GM18498 (cell line): ENCODE measurements around the gene HYAL3.
"Not testable (repeated sequence)": the region's sequence is repeated elsewhere in the genome, so short reads cannot be mapped to it uniquely, and the experiment has no call there.

Experiments used
- ATAC-seq: cut with Tn5 transposase; IDR thresholded peaks from one replicate; pipeline ENCODE4 v1.9.1; 2021; ENCODE audit warnings: mild to moderate bottlenecking, moderate library complexity; ENCODE audit not compliant: unreplicated experiment

Gene HYAL3

GRCh38 chr3:50292159-50293078 lies 6.8 kb downstream of the HYAL3 start, which contains the start of gene IFRD2:
Gene IFRD2, minus strand, starts transcription at chr3:50292429. Its CDS starts 155 bp downstream, at chr3:50292274.
- ATAC-seq, result peak; percentile 95

GRCh38 chr3:50290161-50290641 lies 9.0 kb downstream of the HYAL3 start:
- ATAC-seq, result no peak

GRCh38 chr3:50289130-50289529 lies 10.1 kb downstream of the HYAL3 start:
- no peak for ATAC-seq

GRCh38 chr3:50288387-50289007 lies 10.7 kb downstream of the HYAL3 start:
- ATAC-seq, result no peak

- ATAC-seq, result no peak
These were observed 11.9 kb downstream of the HYAL3 start for GRCh38 chr3:50287262-50287661.

GRCh38 chr3:50286322-50287227 lies 12.6 kb downstream of the HYAL3 start:
- ATAC-seq, result no peak

- not testable (repeated sequence) for ATAC-seq
These were observed 15.1 kb downstream of the HYAL3 start for GRCh38 chr3:50284121-50284520.

- no peak for ATAC-seq
These were observed 19.8 kb downstream of the HYAL3 start for GRCh38 chr3:50279255-50280016.

GRCh38 chr3:50278880-50279224 lies 20.4 kb downstream of the HYAL3 start, which contains the start of gene LSMEM2:
Gene LSMEM2, plus strand, starts transcription at chr3:50279087. Its CDS starts 27 bp downstream, at chr3:50279114.
- no peak for ATAC-seq

- no peak for ATAC-seq
These were observed 20.9 kb downstream of the HYAL3 start for GRCh38 chr3:50278123-50278879.

- ATAC-seq, result no peak
These were observed 22.5 kb downstream of the HYAL3 start for GRCh38 chr3:50276762-50277101.

GRCh38 chr3:50275996-50276761 lies 23.0 kb downstream of the HYAL3 start:
- no peak for ATAC-seq

- no peak for ATAC-seq
These were observed 23.8 kb downstream of the HYAL3 start for GRCh38 chr3:50275141-50275995.

- no peak for ATAC-seq
These were observed 24.7 kb downstream of the HYAL3 start for GRCh38 chr3:50274371-50275104.

GRCh38 chr3:50273689-50274065 lies 25.5 kb downstream of the HYAL3 start:
- ATAC-seq, result no peak

GRCh38 chr3:50272911-50273688 lies 26.1 kb downstream of the HYAL3 start:
- peak; percentile 81 for ATAC-seq
